OCI-LY7 (cell line): Measurements from ENCODE around the gene PARD3. TPM values are rescaled to one million over a fixed set of nuclear protein-coding genes. Genes with fewer than 3 reads are reported as not detected.

ENCODE experiments used
- BruUV-seq: library from RNA; stranded (reverse); fragments of 400-500 nt; replicated peaks from 2 replicates; lab custom pipeline; 2021; lab: Mats Ljungman, UMichigan
- CTCF ChIA-PET: fragments of 300-600 bp; sonication (Branson Sonifier 250); formaldehyde crosslinking; loops from one replicate; lab custom pipeline; 2022; ENCODE audit warnings: antibody characterized with exemption; ENCODE audit not compliant: unreplicated experiment; lab: Charles Lee
- POLR2A ChIA-PET: fragments of 300-600 bp; sonication (Branson Sonifier 250); formaldehyde crosslinking; loops from one replicate; lab custom pipeline; 2022; ENCODE audit warnings: antibody characterized with exemption; lab: Charles Lee
- DNase-seq: peaks from one replicate; pipeline ENCODE4 v3.0.0-alpha.2; 2015; ENCODE audit warnings: low spot score
- H2AFZ ChIP-seq: fragments of 200-600 bp; sonication (generic), shearing (Covaris generic); 2 replicates; pipeline ENCODE4 v1.6.1; 2014; ENCODE audit warnings: mild to moderate bottlenecking, antibody characterized with exemption, low read length, moderate library complexity
- H3K27ac ChIP-seq: fragments of 200-600 bp; sonication (generic); 2 replicates; pipeline ENCODE4 v1.5.1; 2014; ENCODE audit warnings: mixed run types, low read depth, mild to moderate bottlenecking, moderate library complexity, low read length, inconsistent platforms; ENCODE audit not compliant: poor library complexity, severe bottlenecking
- H3K36me3 ChIP-seq: fragments of 200-600 bp; sonication (generic); 2 replicates; pipeline ENCODE4 v1.6.1; 2014; ENCODE audit warnings: mild to moderate bottlenecking, antibody characterized with exemption, low read length, moderate library complexity, mixed read lengths; ENCODE audit not compliant: insufficient read depth
- H3K4me1 ChIP-seq: fragments of 200-600 bp; sonication (generic); 2 replicates; pipeline ENCODE4 v1.5.1; 2014; ENCODE audit warnings: mild to moderate bottlenecking, low read length; ENCODE audit not compliant: insufficient read depth, poor library complexity, severe bottlenecking
- H3K4me2 ChIP-seq: fragments of 200-600 bp; sonication (generic); 2 replicates; pipeline ENCODE4 v1.6.1; 2014; ENCODE audit warnings: mild to moderate bottlenecking, low read length
- H3K4me3 ChIP-seq: fragments of 200-600 bp; sonication (generic); 2 replicates; pipeline ENCODE4 v1.5.1; 2014; ENCODE audit warnings: mild to moderate bottlenecking, low read depth, low read length; ENCODE audit not compliant: poor library complexity, severe bottlenecking
- H3K79me2 ChIP-seq: fragments of 200-600 bp; sonication (generic); 2 replicates; pipeline ENCODE4 v1.6.1; 2016; ENCODE audit warnings: low read depth, mild to moderate bottlenecking, low read length, moderate library complexity, mixed read lengths; ENCODE audit not compliant: insufficient read depth
- H3K9me2 ChIP-seq: fragments of 200-600 bp; sonication (generic); 2 replicates; pipeline ENCODE4 v1.6.1; 2016; ENCODE audit warnings: mild to moderate bottlenecking, low read length, mixed read lengths; ENCODE audit not compliant: insufficient read depth
- H3K9me3 ChIP-seq: fragments of 200-600 bp; sonication (generic); 2 replicates; pipeline ENCODE4 v1.6.1; 2014; ENCODE audit warnings: mild to moderate bottlenecking, mixed run types, low read length, mixed read lengths
- H4K20me1 ChIP-seq: fragments of 200-600 bp; sonication (generic); 2 replicates; pipeline ENCODE4 v1.6.1; 2014; ENCODE audit warnings: mild to moderate bottlenecking, antibody characterized with exemption, low read length, moderate library complexity, mixed read lengths; ENCODE audit not compliant: insufficient read depth
- EZH2phosphoT487 ChIP-seq: fragments of 200-600 bp; sonication (generic); IDR thresholded peaks from 2 replicates; pipeline ENCODE4 v1.6.1; 2018; ENCODE audit warnings: low read depth, borderline replicate concordance, mild to moderate bottlenecking, mixed run types, antibody characterized with exemption, low read length, moderate library complexity, mixed read lengths
- intact Hi-C: fragments of 100-400 bp; cut with micrococcal nuclease; formaldehyde crosslinking; loops from one replicate; pipeline ENCODE4 v1.10.0; 2022; ENCODE audit not compliant: unreplicated experiment
- total RNA-seq, 2 experiments: library from RNA; depleted of rRNA in 1 of 2; stranded (reverse); fragments of >200 nt in 1 of 2; shearing (Covaris generic) in 1 of 2; gene quantifications; 2 replicates each; pipeline ENCODE4 v1.2.3, GENCODE V29; 2014 to 2022
- TF ChIP-seq, protein P1 (sequence below): fragments of 200-600 bp; sonication (generic); conservative IDR thresholded peaks from 2 replicates; pipeline ENCODE4 v1.5.1; 2014; ENCODE audit warnings: mild to moderate bottlenecking, antibody characterized with exemption, low read length, moderate library complexity, mixed read lengths

PARD3 gene
- total RNA-seq, 2 experiments from 2014 or later: not detected

DNA sequence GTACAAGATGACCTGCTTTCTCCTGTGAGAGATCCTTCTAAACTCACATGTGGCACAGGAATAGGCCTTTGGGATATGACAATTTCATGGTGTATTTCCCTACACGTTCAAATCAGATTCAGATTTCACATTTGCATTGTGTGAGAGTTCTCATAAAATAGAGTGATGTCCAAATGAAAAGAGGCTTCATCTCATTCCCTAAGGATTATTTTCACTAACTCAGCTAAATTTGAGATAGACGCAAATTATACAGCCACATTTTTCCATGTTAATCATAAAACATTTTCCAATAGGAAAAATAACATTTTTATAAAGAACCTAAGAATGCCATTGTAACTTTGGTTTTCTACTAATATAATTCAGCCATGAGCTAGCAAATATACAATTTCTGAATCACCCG, 35.5 kb upstream of the PARD3 start:
- Histone ChIP-seq H3K79me2 (no peaks in the 10 kb centered on the region), H3K4me1 (no peaks in the 10 kb centered on the region), H3K9me2 (no peaks in the 10 kb centered on the region), H3K4me2 (no peak overlapping the region), H3K4me3 (no peak overlapping the region), H3K27ac (no peak overlapping the region), H3K9me3 (no peaks in the 10 kb centered on the region), H2AFZ (no peak overlapping the region), H4K20me1 (no peaks in the 10 kb centered on the region), H3K36me3 (no peaks in the 10 kb centered on the region)
- no TSS peak for BruUV-seq
- DNase-seq: no peak
- ChIA-PET CTCF (no interaction called here), POLR2A (no interaction called here)
- TF ChIP-seq, protein P1, sequence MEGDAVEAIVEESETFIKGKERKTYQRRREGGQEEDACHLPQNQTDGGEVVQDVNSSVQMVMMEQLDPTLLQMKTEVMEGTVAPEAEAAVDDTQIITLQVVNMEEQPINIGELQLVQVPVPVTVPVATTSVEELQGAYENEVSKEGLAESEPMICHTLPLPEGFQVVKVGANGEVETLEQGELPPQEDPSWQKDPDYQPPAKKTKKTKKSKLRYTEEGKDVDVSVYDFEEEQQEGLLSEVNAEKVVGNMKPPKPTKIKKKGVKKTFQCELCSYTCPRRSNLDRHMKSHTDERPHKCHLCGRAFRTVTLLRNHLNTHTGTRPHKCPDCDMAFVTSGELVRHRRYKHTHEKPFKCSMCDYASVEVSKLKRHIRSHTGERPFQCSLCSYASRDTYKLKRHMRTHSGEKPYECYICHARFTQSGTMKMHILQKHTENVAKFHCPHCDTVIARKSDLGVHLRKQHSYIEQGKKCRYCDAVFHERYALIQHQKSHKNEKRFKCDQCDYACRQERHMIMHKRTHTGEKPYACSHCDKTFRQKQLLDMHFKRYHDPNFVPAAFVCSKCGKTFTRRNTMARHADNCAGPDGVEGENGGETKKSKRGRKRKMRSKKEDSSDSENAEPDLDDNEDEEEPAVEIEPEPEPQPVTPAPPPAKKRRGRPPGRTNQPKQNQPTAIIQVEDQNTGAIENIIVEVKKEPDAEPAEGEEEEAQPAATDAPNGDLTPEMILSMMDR: no peak
- no peak for TF ChIP-seq EZH2phosphoT487
- intact Hi-C loops: no loop called here

DNA sequence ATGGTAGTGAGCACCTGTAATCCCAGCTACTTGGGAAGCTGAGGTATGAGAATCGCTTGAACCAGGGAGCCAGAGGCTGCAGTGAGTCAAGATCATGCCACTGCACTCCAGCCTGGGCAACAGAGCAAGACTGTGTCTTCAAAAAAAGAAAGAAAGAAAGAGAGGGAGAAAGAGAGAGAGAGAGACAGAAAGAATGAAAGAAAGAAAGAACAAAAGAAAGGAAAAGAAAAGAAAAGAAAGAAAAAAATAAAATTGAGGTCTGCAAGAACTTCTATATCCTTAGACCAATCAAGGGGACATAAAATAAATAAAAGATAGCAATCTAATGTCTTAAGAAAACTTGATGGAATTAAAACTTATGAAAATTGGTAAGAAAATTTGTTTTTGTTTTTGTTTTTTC, 34.9 kb upstream of the PARD3 start:
- no peaks in the 10 kb centered on the region for H4K20me1 ChIP-seq
- no peaks in the 10 kb centered on the region for H3K4me1 ChIP-seq
- H3K79me2 ChIP-seq: no peaks in the 10 kb centered on the region
- ChIA-PET CTCF (no interaction called here), POLR2A (no interaction called here)
- no peak overlapping the region for H3K4me3 ChIP-seq
- no peak overlapping the region for H3K4me2 ChIP-seq
- no peak for DNase-seq
- no peaks in the 10 kb centered on the region for H3K9me3 ChIP-seq
- no peak for TF ChIP-seq EZH2phosphoT487
- TF ChIP-seq, protein P1: no peak
- H3K36me3 ChIP-seq: no peaks in the 10 kb centered on the region
- intact Hi-C loops: no loop called here
- no peaks in the 10 kb centered on the region for H3K9me2 ChIP-seq
- no peak overlapping the region for H3K27ac ChIP-seq
- no peak overlapping the region for H2AFZ ChIP-seq
- no TSS peak for BruUV-seq

DNA sequence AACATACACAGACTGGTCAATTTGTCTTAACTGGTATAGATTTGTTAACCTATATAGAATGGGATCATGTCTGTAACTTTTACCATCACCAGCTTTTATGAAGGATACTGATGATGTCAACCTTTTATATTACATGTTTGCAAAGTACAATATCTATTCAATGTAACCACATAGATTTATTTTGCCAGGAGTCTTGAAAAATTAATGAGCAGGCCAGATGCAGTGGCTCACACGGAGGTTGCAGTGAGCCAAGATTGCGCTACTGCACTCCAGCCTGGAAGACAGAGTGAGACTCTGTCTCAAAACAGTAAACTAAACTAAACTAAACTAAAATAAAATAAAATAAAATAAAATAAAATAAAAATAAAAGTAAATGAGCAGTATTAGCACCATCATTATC, 30.0 kb upstream of the PARD3 start:
- BruUV-seq: no TSS peak
- ChIA-PET POLR2A (interaction anchor here (0.6 kb wide), 1 partner anchor 28 kb away, joined by 3 read pairs; no protein-coding TSS in a partner anchor), CTCF (no interaction called here)
- Histone ChIP-seq H3K4me1 (no peaks in the 10 kb centered on the region), H3K9me2 (no peaks in the 10 kb centered on the region), H3K36me3 (no peaks in the 10 kb centered on the region), H3K79me2 (no peaks in the 10 kb centered on the region), H3K9me3 (no peaks in the 10 kb centered on the region), H4K20me1 (no peaks in the 10 kb centered on the region), H3K4me2 (no peak overlapping the region), H3K27ac (no peak overlapping the region), H3K4me3 (no peak overlapping the region), H2AFZ (no peak overlapping the region)
- DNase-seq: no peak
- intact Hi-C loops: no loop called here
- TF ChIP-seq, protein P1: no peak
- TF ChIP-seq EZH2phosphoT487: no peak
